ENCODE results near the gene AP3S1. TPM values are rescaled to one million over a fixed set of nuclear protein-coding genes. Genes with fewer than 3 reads are reported as not detected.
"Not testable (repeated sequence)": the region's sequence is repeated elsewhere in the genome, so short reads cannot be mapped to it uniquely, and the experiment has no call there.

Gene AP3S1
- total and polyA plus RNA-seq, 12 donors, result 38.7 to 127 (median 72.9) TPM

DNA sequence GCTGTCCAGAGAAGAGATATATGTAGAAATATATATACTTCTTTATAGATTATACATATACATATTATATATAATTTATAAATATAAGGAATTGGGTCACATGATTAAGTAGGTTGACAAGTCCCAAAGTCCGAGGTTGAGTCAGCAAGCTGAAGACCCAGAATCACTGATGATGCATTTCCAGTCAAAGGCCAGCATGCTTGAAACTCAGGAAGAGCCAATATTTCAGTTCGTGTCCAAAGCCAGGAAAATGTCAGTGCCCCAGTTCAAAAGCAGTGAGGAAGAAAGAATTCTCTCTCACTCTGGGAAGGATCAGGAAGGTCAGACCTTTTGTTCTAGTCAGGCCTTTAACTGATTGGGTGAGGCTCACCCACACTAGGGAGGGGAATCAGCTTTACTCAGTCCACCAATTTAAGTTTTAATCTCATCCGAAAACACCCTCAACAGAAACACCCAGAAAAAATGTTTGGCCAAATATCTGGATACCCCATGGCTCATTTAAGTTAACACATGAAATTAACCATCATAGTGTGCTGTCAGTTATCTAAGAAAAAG is 78.5 kb downstream of the AP3S1 start:
- H3K36me3 ChIP-seq (replicated peaks in 1 of 2), result no peaks in the 10 kb centered on the region
- DNase-seq, result peak in 4 of 7 donors; percentile 19 to 40 (median 28)
- intact Hi-C loops (cut with DNase I), result no loop called here
- no peak overlapping the region for H3K4me3 ChIP-seq
- H3K27me3 ChIP-seq, result no peaks in the 10 kb centered on the region
- no peak overlapping the region for H3K27ac ChIP-seq
- no peak for TF ChIP-seq CTCF (IDR thresholded peaks at IDR 0.05)
- TF ChIP-seq POLR2A (IDR thresholded peaks at IDR 0.05), result no peak
- no peaks in the 10 kb centered on the region for H3K9me3 ChIP-seq (replicated peaks in 1 of 3)
- WGBS, 4 donors, result 35 to 49% (median 43%) methylated on average over 3 of the region's 3 CpGs
- H3K4me1 ChIP-seq (replicated peaks in 1 of 2), result no peaks in the 10 kb centered on the region

DNA sequence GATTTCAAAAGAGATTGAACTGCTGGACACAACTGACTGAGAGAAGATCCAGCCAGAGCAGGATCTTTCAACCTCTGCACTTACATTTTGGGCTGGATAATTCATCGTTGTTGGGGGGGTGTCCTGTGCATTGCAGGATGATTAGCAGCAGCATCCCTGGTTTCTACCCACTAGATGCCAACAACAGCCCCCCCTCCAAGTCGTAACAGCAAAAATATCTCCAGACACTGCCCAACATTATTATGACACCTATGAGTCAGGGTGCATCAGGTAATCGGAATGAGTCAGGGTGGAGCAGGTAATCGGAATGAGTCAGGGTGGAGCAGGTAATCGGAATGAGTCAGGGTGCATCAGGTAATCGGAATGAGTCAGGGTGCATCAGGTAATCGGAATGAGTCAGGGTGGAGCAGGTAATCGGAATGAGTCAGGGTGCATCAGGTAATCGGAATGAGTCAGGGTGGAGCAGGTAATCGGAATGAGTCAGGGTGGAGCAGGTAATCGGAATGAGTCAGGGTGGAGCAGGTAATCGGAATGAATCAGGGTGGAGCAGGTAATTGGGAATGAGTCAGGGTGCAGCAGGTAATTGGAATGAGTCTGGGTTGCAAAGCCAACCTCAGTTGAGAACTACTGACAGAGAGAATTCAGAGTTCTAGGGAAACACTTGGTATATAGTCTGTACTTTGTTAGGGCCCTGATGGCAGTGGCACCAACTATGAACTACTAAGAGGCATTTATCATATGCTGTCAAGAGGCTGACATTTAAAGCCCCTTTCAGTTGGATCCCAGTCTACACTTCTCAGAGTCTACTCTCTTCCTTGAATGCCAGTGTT is 87.1 kb downstream of the AP3S1 start:
- WGBS, 4 donors, result 89 to 93% (median 91%) methylated on average over 12 of the region's 12 CpGs
- H3K27me3 ChIP-seq, result not testable (repeated sequence)

DNA sequence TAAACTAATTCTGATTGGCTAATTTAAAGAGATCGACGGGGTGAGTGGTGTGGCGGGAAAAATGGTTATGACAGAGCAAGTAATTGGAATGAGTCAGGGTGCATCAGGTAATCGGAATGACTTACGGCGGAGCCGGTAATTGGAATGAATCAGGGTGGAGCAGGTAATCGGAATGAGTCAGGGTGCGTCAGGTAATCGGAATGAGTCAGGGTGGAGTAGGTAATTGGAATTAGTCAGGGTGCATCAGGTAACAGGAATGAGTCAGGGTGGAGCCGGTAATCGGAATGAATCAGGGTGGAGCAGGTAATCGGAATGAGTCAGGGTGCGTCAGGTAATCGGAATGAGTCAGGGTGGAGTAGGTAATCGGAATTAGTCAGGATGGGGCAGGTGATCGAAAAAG is 88.4 kb downstream of the AP3S1 start:
- H3K9me3 ChIP-seq (replicated peaks in 1 of 3); H3K36me3 ChIP-seq (replicated peaks in 1 of 2); H3K4me1 ChIP-seq (replicated peaks in 1 of 2); H3K4me3 ChIP-seq; H3K27me3 ChIP-seq; intact Hi-C loops (cut with DNase I); H3K27ac ChIP-seq; DNase-seq: not testable (repeated sequence)
- 89 to 98% (median 94%) methylated on average over 17 of the region's 17 CpGs for WGBS, 4 donors

More for the DNA sequence above, 87.1 kb downstream of the AP3S1 start:
- H3K4me3 ChIP-seq; intact Hi-C loops (cut with DNase I); H3K4me1 ChIP-seq (replicated peaks in 1 of 2); DNase-seq; H3K36me3 ChIP-seq (replicated peaks in 1 of 2); H3K27ac ChIP-seq; H3K9me3 ChIP-seq (replicated peaks in 1 of 3): not testable (repeated sequence)

GRCh38 chr5:115930630-115931337 is 89.0 kb downstream of the AP3S1 start:
- TF ChIP-seq POLR2A (IDR thresholded peaks at IDR 0.05), result no peak
- no peak for TF ChIP-seq CTCF (IDR thresholded peaks at IDR 0.05)
- H3K27me3 ChIP-seq, result no peaks in the 10 kb centered on the region
- no peaks in the 10 kb centered on the region for H3K4me1 ChIP-seq (replicated peaks in 1 of 2)
- H3K27ac ChIP-seq, result no peak overlapping the region
- H3K36me3 ChIP-seq (replicated peaks in 1 of 2), result no peaks in the 10 kb centered on the region
- 89 to 96% (median 92%) methylated on average over 4 of the region's 4 CpGs for WGBS, 4 donors
- H3K4me3 ChIP-seq, result no peak overlapping the region
- no peak for DNase-seq
- H3K9me3 ChIP-seq (replicated peaks in 1 of 3), result no peaks in the 10 kb centered on the region
- intact Hi-C loops (cut with DNase I), result no loop called here

DNA sequence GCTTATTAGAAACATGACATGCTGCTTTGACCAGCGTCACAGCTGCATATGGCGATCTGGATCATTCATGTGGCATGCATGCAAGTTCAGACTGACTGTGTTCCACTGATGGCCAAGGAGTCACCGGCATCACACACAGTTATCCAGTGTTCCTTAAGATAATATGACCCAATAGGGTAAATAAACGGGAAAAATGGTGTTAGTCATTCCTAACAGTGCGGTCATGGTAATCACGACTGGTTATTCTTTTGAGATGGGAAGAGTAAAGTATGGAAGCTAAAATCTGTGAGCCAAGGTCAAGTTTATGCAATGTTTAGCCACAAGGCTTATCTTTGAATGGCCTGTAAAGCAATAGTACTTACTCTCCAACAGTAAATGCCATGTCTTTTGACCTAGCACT is 91.3 kb downstream of the AP3S1 start:
- 87 to 93% (median 91%) methylated on average over 6 of the region's 6 CpGs for WGBS, 4 donors
- H3K36me3 ChIP-seq (replicated peaks in 1 of 2), result no peaks in the 10 kb centered on the region
- TF ChIP-seq POLR2A (IDR thresholded peaks at IDR 0.05), result no peak
- no peak for TF ChIP-seq CTCF (IDR thresholded peaks at IDR 0.05)
- H3K27me3 ChIP-seq, result no peaks in the 10 kb centered on the region
- no peak for DNase-seq
- H3K4me3 ChIP-seq, result no peak overlapping the region
- intact Hi-C loops (cut with DNase I), result no loop called here
- H3K27ac ChIP-seq, result no peak overlapping the region
- no peaks in the 10 kb centered on the region for H3K9me3 ChIP-seq (replicated peaks in 1 of 3)
- H3K4me1 ChIP-seq (replicated peaks in 1 of 2), result no peaks in the 10 kb centered on the region

Data from adrenal gland (tissue), 12 donors.